Transverse colon (tissue), 4 donors: ENCODE measurements around the gene TOR1B. TPM values are rescaled to one million over a fixed set of nuclear protein-coding genes. Genes with fewer than 3 reads are reported as not detected.

ENCODE experiments used
- DNase-seq: peaks from one replicate; pipeline ENCODE4 v3.0.0-alpha.2; 2019
- H3K27ac ChIP-seq, 4 donors: fragments of 200-600 bp; sonication (generic); 2 replicates each; pipeline ENCODE4 v1.5.1; 2016 to 2018; ENCODE audit warnings: inconsistent platforms in 4 of 4
- H3K27me3 ChIP-seq: fragments of 200-600 bp; sonication (generic); 2 replicates; pipeline ENCODE4 v1.5.1; 2017; ENCODE audit warnings: inconsistent platforms
- H3K36me3 ChIP-seq, 4 donors: fragments of 200-600 bp; sonication (generic); 2 replicates each; pipeline ENCODE4 v1.5.1; 2017 to 2019; ENCODE audit warnings: inconsistent platforms in 4 of 4
- H3K4me1 ChIP-seq, 4 donors: fragments of 200-600 bp; sonication (generic); 2 replicates each; pipeline ENCODE4 v1.5.1; 2017 to 2020; ENCODE audit warnings: inconsistent platforms in 4 of 4
- H3K4me3 ChIP-seq, 4 donors: fragments of 200-600 bp; sonication (generic); 1 replicate in 1 of 4; 2 replicates in 3 of 4; pipeline versions ENCODE4 v1.5.1 to v1.6.1; 2017 to 2019; ENCODE audit warnings: inconsistent platforms in 4 of 4
- H3K9me3 ChIP-seq, 2 donors: fragments of 200-600 bp; sonication (generic); 2 replicates each; pipeline ENCODE4 v1.5.1; 2017 to 2019; ENCODE audit warnings: inconsistent platforms in 2 of 2
- CTCF ChIP-seq, 5 experiments: fragments of 200-600 bp in 3 of 5; fragments of 450-650 bp in 2 of 5; sonication (generic) in 3 of 5; IDR thresholded peaks; 1 replicate in 2 of 5; 2 replicates in 3 of 5; pipeline ENCODE4 v1.5.1; 2016 to 2017; ENCODE audit warnings: antibody characterized with exemption in 5 of 5, inconsistent platforms in 3 of 5, mild to moderate bottlenecking in 2 of 5, moderate library complexity in 1 of 5
- EP300 ChIP-seq: sonication (generic); formaldehyde crosslinking; IDR thresholded peaks from one replicate; pipeline ENCODE4 v1.6.1; 2017; ENCODE audit warnings: antibody characterized with exemption, low read depth
- POLR2A ChIP-seq: fragments of 450-650 bp; IDR thresholded peaks from one replicate; pipeline ENCODE4 v1.6.1; 2016; ENCODE audit warnings: antibody characterized with exemption, mild to moderate bottlenecking, moderate library complexity
- POLR2AphosphoS5 ChIP-seq, 3 donors: sonication (generic); formaldehyde crosslinking; IDR thresholded peaks; one replicate each; pipeline ENCODE4 v1.6.1; 2016; ENCODE audit warnings: antibody characterized with exemption in 3 of 3
- WGBS, 2 donors: methylation state at CpG; one replicate each; pipeline ENCODE4 v1.1.5; 2018; ENCODE audit warnings: low coverage in 1 of 2; 5-methylcytosine and 5-hydroxymethylcytosine counted together
- in situ Hi-C, 4 donors: fragments of 200-750 bp; cut with MboI; loops; one replicate each; pipeline versions ENCODE4 v1.15.0 to v1.15.1; 2017; ENCODE audit warnings: low sequenced_read_pairs in 3 of 4, low pct_ligation_motif_present in 1 of 4, low pct_unique_long_range_greater_than_20kb in 1 of 4
- intact Hi-C: fragments of 100-400 bp; cut with DNase I; formaldehyde crosslinking; loops from one replicate; pipeline ENCODE4 v1.15.1; 2023; ENCODE audit warnings: low total_unique reads
- total RNA-seq, 4 donors: library from RNA; depleted of rRNA; stranded (reverse); fragments of >200 nt; gene quantifications; one replicate each; pipeline ENCODE4 v1.1.0, GENCODE V29; 2016

Gene TOR1B
- total RNA-seq, 4 donors from 2014 or later = 49.0 to 105 (median 62.7) TPM

- WGBS, 2 donors = 1% methylated on average over 27 of the region's 32 CpGs; no CpG with 5 or more reads in 1 of the 2 donors
- H3K27ac ChIP-seq = peak overlapping the region; percentile 88 to 98 (median 96)
- H3K27me3 ChIP-seq = no peaks in the 10 kb centered on the region
- peak; percentile 26 for DNase-seq
- peaks cover 0 to 39% (median 22%) of the 10 kb centered on the region in 4 donors for H3K4me1 ChIP-seq
- H3K36me3 ChIP-seq = peaks cover 0 to 29% (median 12%) of the 10 kb centered on the region in 4 donors
- in situ Hi-C loops = no loop called here
- no peak for TF ChIP-seq POLR2A
- TF ChIP-seq POLR2AphosphoS5 (IDR thresholded peaks at IDR 0.05) = no peak
- no peak for TF ChIP-seq CTCF (IDR thresholded peaks at IDR 0.05)
- TF ChIP-seq EP300 = no peak
- no peaks in the 10 kb centered on the region for H3K9me3 ChIP-seq
- intact Hi-C loops = no loop called here
- H3K4me3 ChIP-seq = peak overlapping the region; percentile 85 to 100 (median 94)
Observed at GRCh38 chr9:129834489-129835127, 31.6 kb downstream of the TOR1B start.

- H3K4me1 ChIP-seq = peaks cover 0 to 39% (median 22%) of the 10 kb centered on the region in 4 donors
- DNase-seq = peak; percentile 98
- TF ChIP-seq POLR2A (peak; percentile 98), CTCF (IDR thresholded peaks at IDR 0.05) (no peak), POLR2AphosphoS5 (IDR thresholded peaks at IDR 0.05) (peak; percentile 95 to 99 (median 98)), EP300 (no peak)
- intact Hi-C loops = no loop called here
- peaks cover 0 to 22% (median 11%) of the 10 kb centered on the region in 4 donors for H3K36me3 ChIP-seq
- 1% methylated on average over 63 of the region's 81 CpGs; no CpG with 5 or more reads in 1 of the 2 donors for WGBS, 2 donors
- no peaks in the 10 kb centered on the region for H3K9me3 ChIP-seq
- peak within 1 kb of the TSS; percentile 88 to 98 (median 96) for H3K27ac ChIP-seq
- peak within 1 kb of the TSS; percentile 85 to 100 (median 94) for H3K4me3 ChIP-seq
- H3K27me3 ChIP-seq = no peaks in the 10 kb centered on the region
- in situ Hi-C loops = no loop called here
Observed at GRCh38 chr9:129835128-129835859, 32.3 kb downstream of the TOR1B start, which contains the start of the genes C9orf78 and USP20. Gene C9orf78, minus strand, starts transcription at chr9:129835275. Its CDS starts 54 bp downstream, at chr9:129835221. Gene USP20, plus strand, starts transcription at chr9:129835458. Its CDS starts 17,098 bp downstream, at chr9:129852556.

GRCh38 chr9:129835860-129836223 is 32.9 kb downstream of the TOR1B start:
- DNase-seq = no peak
- Histone ChIP-seq H3K4me3 (peak overlapping the region; percentile 85 to 100 (median 92)), H3K36me3 (peaks cover 0 to 18% (median 8%) of the 10 kb centered on the region in 4 donors), H3K4me1 (peaks cover 0 to 39% (median 22%) of the 10 kb centered on the region in 4 donors), H3K27ac (peak overlapping the region; percentile 88 to 98 (median 96)), H3K9me3 (no peaks in the 10 kb centered on the region), H3K27me3 (no peaks in the 10 kb centered on the region)
- in situ Hi-C loops = no loop called here
- intact Hi-C loops = no loop called here
- 0 to 1% methylated on average over 1 to 19 of the region's 19 CpGs for WGBS, 2 donors
- TF ChIP-seq EP300 = no peak
- TF ChIP-seq POLR2A = no peak
- no peak for TF ChIP-seq POLR2AphosphoS5 (IDR thresholded peaks at IDR 0.05)
- TF ChIP-seq CTCF (IDR thresholded peaks at IDR 0.05) = no peak
